WTC11 (cell line): ENCODE results near the gene DHTKD1.

ENCODE experiments used
- CTCF ChIP-seq: fragments of 200-600 bp; IDR thresholded peaks from 2 replicates; pipeline ENCODE4 v1.8.0; 2022; ENCODE audit warnings: antibody characterized with exemption
- FOXJ3 ChIP-seq: sonication (generic); formaldehyde crosslinking; IDR thresholded peaks from 2 replicates; pipeline ENCODE4 v1.9.0; 2021; ENCODE audit warnings: missing genetic modification reagents, mild to moderate bottlenecking, borderline replicate concordance
- NR1H2 ChIP-seq: sonication (generic); formaldehyde crosslinking; IDR thresholded peaks from 2 replicates; pipeline ENCODE4 v1.9.0; 2021; ENCODE audit warnings: mild to moderate bottlenecking, moderate library complexity, missing genetic modification reagents
- NR2C2 ChIP-seq: sonication (generic); formaldehyde crosslinking; IDR thresholded peaks from 2 replicates; pipeline ENCODE4 v1.8.0; 2022; ENCODE audit warnings: mild to moderate bottlenecking, missing genetic modification reagents
- RELA ChIP-seq: sonication (generic); formaldehyde crosslinking; IDR thresholded peaks from 2 replicates; pipeline ENCODE4 v1.8.1; 2022; ENCODE audit warnings: missing genetic modification reagents, mild to moderate bottlenecking, borderline replicate concordance
- USF1 ChIP-seq: sonication (generic); formaldehyde crosslinking; IDR thresholded peaks from 2 replicates; pipeline ENCODE4 v1.8.0; 2022; ENCODE audit warnings: mild to moderate bottlenecking, missing genetic modification reagents

- TF ChIP-seq CTCF, result no peak
- TF ChIP-seq NR1H2 (CRISPR knock-in tag), result no peak
- no peak for TF ChIP-seq USF1 (CRISPR knock-in tag)
- no peak for TF ChIP-seq FOXJ3 (CRISPR knock-in tag)
- TF ChIP-seq NR2C2 (CRISPR knock-in tag), result no peak
- no peak for TF ChIP-seq RELA (CRISPR knock-in tag)
Measured at GRCh38 chr10:12077580-12078180, 8.9 kb downstream of the DHTKD1 start.
